Progenitor cell of endocrine pancreas (in vitro differentiated cells): Measurements from ENCODE around the gene RBL2. TPM values are rescaled to one million over a fixed set of nuclear protein-coding genes. Genes with fewer than 3 reads are reported as not detected.

Experiments used
- DNase-seq: peaks from one replicate; pipeline ENCODE4 v3.0.0; 2021; ENCODE audit warnings: low spot score; ENCODE audit not compliant: unreplicated experiment
- H3K27ac Mint-ChIP-seq: 2 replicates; pipeline ENCODE4 v1.8.0; 2021; ENCODE audit warnings: mild to moderate bottlenecking, moderate library complexity, mixed read lengths
- H3K27me3 Mint-ChIP-seq: 2 replicates; pipeline ENCODE4 v1.8.0; 2021; ENCODE audit warnings: mixed read lengths
- H3K36me3 Mint-ChIP-seq: 2 replicates; pipeline ENCODE4 v1.8.0; 2022; ENCODE audit warnings: mixed read lengths; ENCODE audit not compliant: insufficient read depth
- H3K4me1 Mint-ChIP-seq: 2 replicates; pipeline ENCODE4 v1.8.0; 2021; ENCODE audit warnings: low read depth, mixed read lengths
- H3K4me3 Mint-ChIP-seq: 2 replicates; pipeline ENCODE4 v1.8.0; 2021; ENCODE audit warnings: low read depth, mild to moderate bottlenecking, moderate library complexity, mixed read lengths
- H3K9me3 Mint-ChIP-seq: 2 replicates; pipeline ENCODE4 v1.8.0; 2021; ENCODE audit warnings: low read depth, mixed read lengths
- CTCF ChIP-seq: fragments of 200-600 bp; sonication (generic); IDR thresholded peaks from one replicate; pipeline ENCODE4 v1.5.0; 2021; ENCODE audit warnings: antibody characterized with exemption, mild to moderate bottlenecking; ENCODE audit not compliant: unreplicated experiment
- total RNA-seq: library from RNA; stranded (reverse); gene quantifications from 2 replicates; pipeline ENCODE4 v1.2.1, GENCODE V29; 2021

The RBL2 gene
- total RNA-seq, 1 donor from 2014 or later = 37.7 TPM

GRCh38 chr16:53489755-53490154 lies 55.5 kb downstream of the RBL2 start:
- Mint-ChIP-seq H3K4me1 (no peaks in the 10 kb centered on the region), H3K9me3 (peaks cover 13% of the 10 kb centered on the region), H3K27ac (no peak overlapping the region), H3K27me3 (no peaks in the 10 kb centered on the region), H3K36me3 (peaks cover 47% of the 10 kb centered on the region), H3K4me3 (no peak overlapping the region)
- DNase-seq = no peak
- TF ChIP-seq CTCF = no peak

- Mint-ChIP-seq H3K9me3 (no peaks in the 10 kb centered on the region), H3K4me3 (no peak overlapping the region), H3K4me1 (no peaks in the 10 kb centered on the region), H3K27me3 (no peaks in the 10 kb centered on the region), H3K27ac (no peak overlapping the region), H3K36me3 (peaks cover 32% of the 10 kb centered on the region)
- DNase-seq = no peak
- TF ChIP-seq CTCF = no peak
Measured at GRCh38 chr16:53492503-53492902, 58.2 kb downstream of the RBL2 start.

GRCh38 chr16:53494636-53495035 lies 60.4 kb downstream of the RBL2 start:
- no peak overlapping the region for H3K4me3 Mint-ChIP-seq
- H3K9me3 Mint-ChIP-seq = no peaks in the 10 kb centered on the region
- DNase-seq = no peak
- no peak for TF ChIP-seq CTCF
- no peaks in the 10 kb centered on the region for H3K4me1 Mint-ChIP-seq
- H3K27ac Mint-ChIP-seq = no peak overlapping the region
- H3K27me3 Mint-ChIP-seq = no peaks in the 10 kb centered on the region
- H3K36me3 Mint-ChIP-seq = peaks cover 32% of the 10 kb centered on the region

- H3K4me1 Mint-ChIP-seq = no peaks in the 10 kb centered on the region
- TF ChIP-seq CTCF = no peak
- no peaks in the 10 kb centered on the region for H3K9me3 Mint-ChIP-seq
- H3K27me3 Mint-ChIP-seq = no peaks in the 10 kb centered on the region
- no peak overlapping the region for H3K27ac Mint-ChIP-seq
- DNase-seq = no peak
- H3K4me3 Mint-ChIP-seq = no peak overlapping the region
- peaks cover 29% of the 10 kb centered on the region for H3K36me3 Mint-ChIP-seq
Measured at GRCh38 chr16:53495325-53495724, 61.1 kb downstream of the RBL2 start.

GRCh38 chr16:53498984-53499383 lies 64.7 kb downstream of the RBL2 start:
- no peaks in the 10 kb centered on the region for H3K27me3 Mint-ChIP-seq
- no peak overlapping the region for H3K27ac Mint-ChIP-seq
- no peak overlapping the region for H3K4me3 Mint-ChIP-seq
- peaks cover 18% of the 10 kb centered on the region for H3K36me3 Mint-ChIP-seq
- peaks cover 17% of the 10 kb centered on the region for H3K4me1 Mint-ChIP-seq
- no peak for TF ChIP-seq CTCF
- DNase-seq = no peak
- H3K9me3 Mint-ChIP-seq = no peaks in the 10 kb centered on the region
